CD14-positive monocyte (primary cell): ENCODE measurements around the gene OSBPL1A. TPM values are rescaled to one million over a fixed set of nuclear protein-coding genes. Genes with fewer than 3 reads are reported as not detected.

Experiments
- DNase-seq, 3 donors: peaks; one replicate each; pipeline ENCODE4 v3.0.0-alpha.2; 2011 to 2022
- H2AFZ ChIP-seq: 2 replicates; pipeline ENCODE4 v1.6.0; 2012; ENCODE audit warnings: mild to moderate bottlenecking, low read depth, low read length, inconsistent platforms; ENCODE audit not compliant: insufficient read depth, poor library complexity, severe bottlenecking
- H3K27ac ChIP-seq, 2 donors: 1 replicate in 1 of 2; 2 replicates in 1 of 2; pipeline ENCODE4 v1.5.1; 2012 to 2013; ENCODE audit warnings: low read length in 2 of 2, control low read depth in 1 of 2, inconsistent platforms in 1 of 2, low read depth in 1 of 2, mild to moderate bottlenecking in 1 of 2
- H3K27me3 ChIP-seq, 2 donors: one replicate each; pipeline versions ENCODE4 v1.6.0 to v1.6.1; 2011 to 2013; ENCODE audit warnings: low read length in 2 of 2; ENCODE audit not compliant: control insufficient read depth in 2 of 2, insufficient read depth in 2 of 2
- H3K36me3 ChIP-seq, 2 donors: replicated peaks in 1 of 2; 1 replicate in 1 of 2; 2 replicates in 1 of 2; pipeline versions ENCODE4 v1.5.1 to v1.6.1; 2012 to 2013; ENCODE audit warnings: low read length in 2 of 2, control low read depth in 1 of 2, inconsistent platforms in 1 of 2, mild to moderate bottlenecking in 1 of 2; ENCODE audit not compliant: insufficient read depth in 2 of 2, control insufficient read depth in 1 of 2
- H3K4me1 ChIP-seq, 2 donors: 1 replicate in 1 of 2; 2 replicates in 1 of 2; pipeline versions ENCODE4 v1.5.1 to v1.6.1; 2012 to 2013; ENCODE audit warnings: low read length in 2 of 2, control low read depth in 1 of 2, inconsistent platforms in 1 of 2, mild to moderate bottlenecking in 1 of 2, moderate library complexity in 1 of 2; ENCODE audit not compliant: insufficient read depth in 2 of 2, control insufficient read depth in 1 of 2
- H3K4me2 ChIP-seq: replicated peaks from 2 replicates; pipeline ENCODE3; 2012; ENCODE audit warnings: low read length, moderate library complexity, mild to moderate bottlenecking; ENCODE audit not compliant: poor library complexity, severe bottlenecking; ENCODE audit errors: extremely low read depth
- H3K4me3 ChIP-seq, 3 experiments: fragments of 200-600 bp in 1 of 3; sonication (generic) in 1 of 3; replicated peaks in 1 of 3; 1 replicate in 2 of 3; 2 replicates in 1 of 3; pipeline ENCODE4 v1.5.1; 2011 to 2013; ENCODE audit warnings: low read length in 3 of 3, mild to moderate bottlenecking in 3 of 3, control low read depth in 2 of 3, low read depth in 2 of 3, inconsistent platforms in 1 of 3, moderate library complexity in 1 of 3
- H3K79me2 ChIP-seq: 2 replicates; pipeline ENCODE4 v1.6.0; 2012; ENCODE audit warnings: mild to moderate bottlenecking, control low read depth, inconsistent platforms, low read length, moderate library complexity; ENCODE audit not compliant: insufficient read depth
- H3K9ac ChIP-seq: 2 replicates; pipeline ENCODE4 v1.6.0; 2017; ENCODE audit warnings: low read length, mild to moderate bottlenecking; ENCODE audit not compliant: insufficient read depth, poor library complexity, severe bottlenecking
- H3K9me3 ChIP-seq, 2 donors: replicated peaks in 1 of 2; 1 replicate in 1 of 2; 2 replicates in 1 of 2; pipeline versions ENCODE4 v1.5.1 to v1.6.1; 2012 to 2013; ENCODE audit warnings: low read length in 2 of 2, control low read depth in 1 of 2; ENCODE audit not compliant: control insufficient read depth in 1 of 2, insufficient read depth in 1 of 2
- H4K20me1 ChIP-seq: 2 replicates; pipeline ENCODE4 v1.6.0; 2012; ENCODE audit warnings: mild to moderate bottlenecking, low read length, control low read depth, moderate library complexity; ENCODE audit not compliant: insufficient read depth
- H3K27ac Mint-ChIP-seq, 7 donors: one replicate each; pipeline ENCODE4 v1.8.0; 2020; ENCODE audit warnings: mild to moderate bottlenecking in 7 of 7, mixed read lengths in 7 of 7, moderate library complexity in 6 of 7, inconsistent platforms in 2 of 7
- H3K27me3 Mint-ChIP-seq, 3 donors: one replicate each; pipeline ENCODE4 v1.8.0; 2021 to 2022; ENCODE audit warnings: low read depth in 3 of 3, mild to moderate bottlenecking in 3 of 3, mixed read lengths in 3 of 3, moderate library complexity in 3 of 3, inconsistent platforms in 1 of 3
- H3K36me3 Mint-ChIP-seq, 2 donors: one replicate each; pipeline ENCODE4 v1.8.0; 2020; ENCODE audit warnings: mixed read lengths in 2 of 2, inconsistent platforms in 1 of 2, mild to moderate bottlenecking in 1 of 2
- H3K4me1 Mint-ChIP-seq: one replicate; pipeline ENCODE4 v1.8.0; 2020; ENCODE audit warnings: mild to moderate bottlenecking, mixed read lengths
- H3K4me3 Mint-ChIP-seq, 2 donors: one replicate each; pipeline ENCODE4 v1.8.0; 2020; ENCODE audit warnings: mild to moderate bottlenecking in 2 of 2, mixed read lengths in 2 of 2, moderate library complexity in 1 of 2
- H3K9me3 Mint-ChIP-seq, 7 donors: one replicate each; pipeline ENCODE4 v1.8.0; 2020 to 2022; ENCODE audit warnings: mixed read lengths in 7 of 7, mild to moderate bottlenecking in 6 of 7, moderate library complexity in 6 of 7, inconsistent platforms in 2 of 7
- CTCF ChIP-seq: fragments of 200-600 bp; IDR thresholded peaks from one replicate; pipeline ENCODE4 v1.8.0; 2022; ENCODE audit warnings: antibody characterized with exemption, mild to moderate bottlenecking
- WGBS: methylation state at CpG from one replicate; pipeline ENCODE4 v1.1.5; 2013; ENCODE audit warnings: missing lambda C conversion rate; ENCODE audit not compliant: insufficient coverage; 5-methylcytosine and 5-hydroxymethylcytosine counted together
- intact Hi-C, 2 donors: fragments of 100-400 bp; cut with micrococcal nuclease; formaldehyde crosslinking; loops; one replicate each; pipeline versions ENCODE4 v1.15.0 to v1.15.1; 2023
- polyA plus RNA-seq, 3 donors: library from polyadenylated mRNA; depleted of rRNA in 1 of 3; unstranded in 2 of 3; stranded (reverse) in 1 of 3; fragments of 300-500 nt in 2 of 3; fragments of >200 nt in 1 of 3; fragmentation: Illumina TruSeq in 2 of 3; gene quantifications; 1 replicate in 2 of 3; 2 replicates in 1 of 3; pipeline ENCODE4 v1.2.3, GENCODE V29; 2012 to 2021

The OSBPL1A gene
- polyA plus RNA-seq, 3 donors = 6.3 to 9.1 (median 7.1) TPM

- Mint-ChIP-seq H3K27ac (peak overlapping the region in 3 of 7 donors; percentile 3 to 8 (median 6)), H3K36me3 (peaks cover 17 to 21% of the 10 kb centered on the region in 2 donors), H3K9me3 (no peaks in the 10 kb centered on the region), H3K4me1 (peaks cover 3% of the 10 kb centered on the region), H3K4me3 (no peak overlapping the region), H3K27me3 (no peaks in the 10 kb centered on the region)
- Histone ChIP-seq H3K79me2 (no peaks in the 10 kb centered on the region), H3K27ac (no peak overlapping the region), H3K36me3 (peaks cover 0 to 10% of the 10 kb centered on the region in 2 donors), H3K9me3 (no peaks in the 10 kb centered on the region), H3K4me3 (no peak overlapping the region), H3K27me3 (no peaks in the 10 kb centered on the region), H3K9ac (no peak overlapping the region), H3K4me2 (no peak overlapping the region), H3K4me1 (no peaks in the 10 kb centered on the region), H4K20me1 (no peaks in the 10 kb centered on the region), H2AFZ (no peak overlapping the region)
- 100% methylated on average over 3 of the region's 9 CpGs for WGBS
- intact Hi-C loops = no loop called here
- TF ChIP-seq CTCF = no peak
- DNase-seq = no peak
Observed at GRCh38 chr18:24195296-24196053, 202.1 kb downstream of the OSBPL1A start.

- Histone ChIP-seq H3K4me1 (peaks cover 6 to 13% of the 10 kb centered on the region in 2 donors), H3K4me3 (no peak overlapping the region), H2AFZ (no peak overlapping the region), H3K9ac (no peak overlapping the region), H3K27me3 (no peaks in the 10 kb centered on the region), H3K9me3 (no peaks in the 10 kb centered on the region), H3K4me2 (no peak overlapping the region), H4K20me1 (no peaks in the 10 kb centered on the region), H3K27ac (no peak overlapping the region), H3K36me3 (peaks cover 0 to 15% of the 10 kb centered on the region in 2 donors), H3K79me2 (no peaks in the 10 kb centered on the region)
- no peak for TF ChIP-seq CTCF
- intact Hi-C loops = no loop called here
- Mint-ChIP-seq H3K9me3 (no peaks in the 10 kb centered on the region), H3K36me3 (peaks cover 21 to 22% of the 10 kb centered on the region in 2 donors), H3K4me1 (peaks cover 16% of the 10 kb centered on the region), H3K4me3 (no peak overlapping the region), H3K27me3 (no peaks in the 10 kb centered on the region), H3K27ac (no peak overlapping the region)
- DNase-seq = no peak
- WGBS = no CpG with 5 or more reads among the region's 2 CpGs
Observed at GRCh38 chr18:24190590-24190989, 207.0 kb downstream of the OSBPL1A start.
